Measurements from ENCODE around the gene NBAS. TPM values are rescaled to one million over a fixed set of nuclear protein-coding genes. Genes with fewer than 3 reads are reported as not detected.

The NBAS gene
- total RNA-seq, 2 experiments from 2014 or later = 24.3 to 25.5 TPM

DNA sequence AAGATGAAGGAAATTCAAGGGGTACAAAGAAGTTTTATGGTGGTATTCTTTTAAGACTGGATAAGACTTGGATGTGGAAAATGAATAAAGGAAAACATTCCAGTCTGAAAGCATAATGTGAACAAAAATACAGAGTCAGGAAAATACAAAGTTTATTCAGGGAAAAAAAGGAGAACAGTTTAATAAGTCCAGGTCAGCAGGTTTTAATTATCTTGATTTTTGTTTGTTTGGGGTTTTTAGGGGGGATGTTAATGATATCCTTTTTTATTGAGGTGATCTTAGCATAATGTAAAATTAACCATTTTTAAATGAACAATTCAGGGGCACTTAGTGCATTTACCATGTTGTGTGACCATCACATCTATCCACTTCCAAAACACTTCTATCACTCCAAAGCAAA, 80.6 kb downstream of the NBAS start:
- ChIA-PET POLR2A (no interaction called here), CTCF (no interaction called here)
- Histone ChIP-seq H3K27me3 (ENCODE audit: control insufficient read depth in 1 of 2, insufficient read depth in 2 of 2, low read length in 2 of 2) (no peaks in the 10 kb centered on the region), H3K36me3 (ENCODE audit: insufficient read depth, low read length) (peaks cover 32% of the 10 kb centered on the region), H3K4me3 (ENCODE audit: low read length) (no peak overlapping the region), H3K4me1 (ENCODE audit: insufficient read depth, low read length) (no peaks in the 10 kb centered on the region), H3K27ac (ENCODE audit: low read depth in 1 of 2, low read length in 2 of 2) (no peak overlapping the region), H3K9me3 (ENCODE audit: control insufficient read depth in 1 of 2, insufficient read depth in 1 of 2, low read length in 2 of 2) (no peaks in the 10 kb centered on the region)
- Mint-ChIP-seq H3K4me1 (ENCODE audit: low read depth) (no peaks in the 10 kb centered on the region), H3K36me3 (ENCODE audit: low read depth) (peaks cover 93% of the 10 kb centered on the region), H3K27me3 (no peaks in the 10 kb centered on the region), H3K27ac (no peak overlapping the region), H3K9me3 (no peaks in the 10 kb centered on the region), H3K4me3 (no peak overlapping the region)
- intact Hi-C loops (cut with DNase I, micrococcal nuclease) = no loop called here
- no peak for ATAC-seq (ENCODE audit: poor library complexity)
- DNase-seq = no peak
- TF ChIP-seq, protein P1, sequence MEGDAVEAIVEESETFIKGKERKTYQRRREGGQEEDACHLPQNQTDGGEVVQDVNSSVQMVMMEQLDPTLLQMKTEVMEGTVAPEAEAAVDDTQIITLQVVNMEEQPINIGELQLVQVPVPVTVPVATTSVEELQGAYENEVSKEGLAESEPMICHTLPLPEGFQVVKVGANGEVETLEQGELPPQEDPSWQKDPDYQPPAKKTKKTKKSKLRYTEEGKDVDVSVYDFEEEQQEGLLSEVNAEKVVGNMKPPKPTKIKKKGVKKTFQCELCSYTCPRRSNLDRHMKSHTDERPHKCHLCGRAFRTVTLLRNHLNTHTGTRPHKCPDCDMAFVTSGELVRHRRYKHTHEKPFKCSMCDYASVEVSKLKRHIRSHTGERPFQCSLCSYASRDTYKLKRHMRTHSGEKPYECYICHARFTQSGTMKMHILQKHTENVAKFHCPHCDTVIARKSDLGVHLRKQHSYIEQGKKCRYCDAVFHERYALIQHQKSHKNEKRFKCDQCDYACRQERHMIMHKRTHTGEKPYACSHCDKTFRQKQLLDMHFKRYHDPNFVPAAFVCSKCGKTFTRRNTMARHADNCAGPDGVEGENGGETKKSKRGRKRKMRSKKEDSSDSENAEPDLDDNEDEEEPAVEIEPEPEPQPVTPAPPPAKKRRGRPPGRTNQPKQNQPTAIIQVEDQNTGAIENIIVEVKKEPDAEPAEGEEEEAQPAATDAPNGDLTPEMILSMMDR (IDR thresholded peaks at IDR 0.05) = no peak

DNA sequence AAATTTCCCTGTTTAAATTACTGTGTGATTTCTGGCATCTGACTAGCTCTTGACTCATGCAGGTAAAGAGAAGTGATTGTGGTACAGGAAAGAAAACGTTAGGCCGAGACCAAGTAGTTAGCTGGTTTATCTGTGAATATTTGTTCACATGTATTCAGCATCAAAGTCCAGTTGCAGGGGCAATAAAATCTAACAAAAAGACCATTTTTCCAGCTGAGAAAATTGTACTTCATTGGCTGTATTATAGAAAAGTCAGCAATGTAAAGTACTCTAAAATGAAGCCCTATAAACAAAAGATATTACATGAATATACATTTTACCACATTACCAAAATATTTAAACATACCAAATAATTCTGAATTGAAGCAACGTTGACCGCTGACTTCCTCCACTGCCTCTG, 88.3 kb downstream of the NBAS start:
- H3K4me1 ChIP-seq (ENCODE audit: insufficient read depth, low read length) = no peaks in the 10 kb centered on the region
- ATAC-seq (ENCODE audit: poor library complexity) (no peak), DNase-seq (no peak)
- Mint-ChIP-seq H3K36me3 (ENCODE audit: low read depth) (peaks cover 94% of the 10 kb centered on the region), H3K4me1 (ENCODE audit: low read depth) (no peaks in the 10 kb centered on the region), H3K9me3 (no peaks in the 10 kb centered on the region), H3K4me3 (no peak overlapping the region), H3K27ac (no peak overlapping the region), H3K27me3 (no peaks in the 10 kb centered on the region)
- TF ChIP-seq, protein P1 (IDR thresholded peaks at IDR 0.05) = no peak
- H3K4me3 ChIP-seq (ENCODE audit: low read length) = no peak overlapping the region
- H3K9me3 ChIP-seq (ENCODE audit: control insufficient read depth in 1 of 2, insufficient read depth in 1 of 2, low read length in 2 of 2) = no peaks in the 10 kb centered on the region
- ChIA-PET CTCF (no interaction called here), POLR2A (no interaction called here)
- H3K27ac ChIP-seq (ENCODE audit: low read depth in 1 of 2, low read length in 2 of 2) = no peak overlapping the region
- H3K36me3 ChIP-seq (ENCODE audit: insufficient read depth, low read length) = peaks cover 48% of the 10 kb centered on the region
- H3K27me3 ChIP-seq (ENCODE audit: control insufficient read depth in 1 of 2, insufficient read depth in 2 of 2, low read length in 2 of 2) = no peaks in the 10 kb centered on the region
- intact Hi-C loops (cut with DNase I, micrococcal nuclease) = no loop called here

DNA sequence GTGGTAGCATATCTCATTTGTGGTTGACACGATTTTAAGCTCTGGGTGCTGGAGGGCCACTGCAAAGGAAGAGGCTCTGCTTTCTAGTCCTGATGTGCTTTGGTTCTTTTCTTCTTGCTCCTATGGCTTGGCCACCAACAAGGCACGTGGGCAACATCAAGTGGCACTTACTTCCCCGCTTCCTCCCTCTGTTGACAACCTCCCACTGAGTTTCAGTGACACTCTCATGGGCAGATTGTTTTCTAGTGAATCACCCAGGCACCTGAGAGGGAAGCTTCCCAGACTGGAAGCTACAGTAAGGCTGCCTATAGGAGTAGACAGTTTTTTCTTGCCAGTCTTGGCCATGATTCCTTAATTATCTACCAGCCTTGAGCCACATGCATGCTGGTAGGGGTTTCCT, 89.0 kb downstream of the NBAS start:
- no peak overlapping the region for H3K27ac ChIP-seq (ENCODE audit: low read depth in 1 of 2, low read length in 2 of 2)
- Mint-ChIP-seq H3K27me3 (no peaks in the 10 kb centered on the region), H3K9me3 (no peaks in the 10 kb centered on the region), H3K4me1 (ENCODE audit: low read depth) (no peaks in the 10 kb centered on the region), H3K36me3 (ENCODE audit: low read depth) (peaks cover 95% of the 10 kb centered on the region), H3K27ac (no peak overlapping the region), H3K4me3 (no peak overlapping the region)
- CTCF ChIA-PET = no interaction called here
- no peaks in the 10 kb centered on the region for H3K27me3 ChIP-seq (ENCODE audit: control insufficient read depth in 1 of 2, insufficient read depth in 2 of 2, low read length in 2 of 2)
- DNase-seq = no peak
- POLR2A ChIA-PET = no interaction called here
- intact Hi-C loops (cut with DNase I, micrococcal nuclease) = no loop called here
- H3K4me3 ChIP-seq (ENCODE audit: low read length) = no peak overlapping the region
- no peaks in the 10 kb centered on the region for H3K9me3 ChIP-seq (ENCODE audit: control insufficient read depth in 1 of 2, insufficient read depth in 1 of 2, low read length in 2 of 2)
- peaks cover 50% of the 10 kb centered on the region for H3K36me3 ChIP-seq (ENCODE audit: insufficient read depth, low read length)
- H3K4me1 ChIP-seq (ENCODE audit: insufficient read depth, low read length) = no peaks in the 10 kb centered on the region
- TF ChIP-seq, protein P1 (IDR thresholded peaks at IDR 0.05) = no peak
- ATAC-seq (ENCODE audit: poor library complexity) = no peak

All from CD4-positive, alpha-beta T cell (primary cell).